PFSK-1 (cell line): ENCODE measurements around the gene RPS23.

Experiments
- FOXP2 ChIP-seq: optimal IDR thresholded peaks from 2 replicates; pipeline ENCODE3; 2011; ENCODE audit warnings: borderline replicate concordance, control low read depth, inconsistent platforms; ENCODE audit not compliant: insufficient read depth; ENCODE audit errors: extremely low read length, extremely low read depth
- POLR2AphosphoS5 ChIP-seq: IDR thresholded peaks from 2 replicates; pipeline ENCODE4 v1.6.1; 2012; ENCODE audit warnings: low read depth, mild to moderate bottlenecking, control low read depth, low read length, moderate library complexity
- REST ChIP-seq, 2 experiments: IDR thresholded peaks; 2 replicates each; pipeline versions ENCODE4 v1.6.1 to v1.8.0; 2011 to 2012; ENCODE audit warnings: low read depth in 2 of 2, low read length in 2 of 2, control low read depth in 1 of 2, inconsistent platforms in 1 of 2, mild to moderate bottlenecking in 1 of 2, moderate library complexity in 1 of 2; ENCODE audit not compliant: insufficient read depth in 1 of 2
- SIN3A ChIP-seq: IDR thresholded peaks from 2 replicates; pipeline ENCODE4 v1.6.1; 2012; ENCODE audit warnings: mild to moderate bottlenecking, low read length, moderate library complexity, borderline replicate concordance; ENCODE audit not compliant: insufficient read depth
- TAF1 ChIP-seq: IDR thresholded peaks from 2 replicates; pipeline ENCODE4 v1.6.1; 2012; ENCODE audit warnings: low read length, control low read depth, borderline replicate concordance; ENCODE audit not compliant: insufficient read depth

RPS23 gene

GRCh38 chr5:82295959-82296531 lies 17.9 kb upstream of the RPS23 start:
- TF ChIP-seq FOXP2 (no peak), SIN3A (no peak), POLR2AphosphoS5 (no peak), TAF1 (no peak), REST (IDR thresholded peaks at IDR 0.05; ENCODE audit: insufficient read depth in 1 of 2, low read depth in 2 of 2, low read length in 2 of 2) (no peak)

- TF ChIP-seq TAF1 (no peak), REST (IDR thresholded peaks at IDR 0.05; ENCODE audit: insufficient read depth in 1 of 2, low read depth in 2 of 2, low read length in 2 of 2) (no peak), SIN3A (no peak), FOXP2 (no peak), POLR2AphosphoS5 (no peak)
Measured at GRCh38 chr5:82295144-82295543, 17.0 kb upstream of the RPS23 start.

GRCh38 chr5:82291420-82291819 lies 13.3 kb upstream of the RPS23 start:
- no peak for TF ChIP-seq SIN3A
- no peak for TF ChIP-seq TAF1
- no peak for TF ChIP-seq FOXP2
- no peak for TF ChIP-seq POLR2AphosphoS5
- no peak for TF ChIP-seq REST (IDR thresholded peaks at IDR 0.05; ENCODE audit: insufficient read depth in 1 of 2, low read depth in 2 of 2, low read length in 2 of 2)

GRCh38 chr5:82290908-82291307 lies 12.8 kb upstream of the RPS23 start:
- no peak for TF ChIP-seq FOXP2

DNA sequence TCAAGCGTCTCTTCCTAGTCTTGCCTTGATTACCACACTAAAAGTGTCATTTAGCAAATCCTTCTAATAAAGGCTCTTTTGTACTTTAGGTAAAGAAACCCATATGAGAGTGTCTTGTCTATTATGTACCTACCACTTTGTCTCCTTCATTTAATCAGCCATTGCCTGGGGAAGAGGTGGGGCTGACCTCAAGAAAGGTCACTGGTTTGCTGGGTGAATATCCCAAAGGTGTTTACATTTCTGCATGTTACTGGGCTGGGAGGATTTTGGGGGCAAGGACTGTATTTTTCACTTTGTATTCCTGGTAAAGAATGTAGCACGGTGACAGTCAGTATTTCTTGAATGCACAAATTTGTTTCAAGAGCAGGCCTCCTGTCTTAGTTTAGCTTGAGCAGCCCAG lies 11.9 kb upstream of the RPS23 start:
- no peak for TF ChIP-seq FOXP2
- TF ChIP-seq TAF1 = no peak
- TF ChIP-seq SIN3A = no peak
- TF ChIP-seq POLR2AphosphoS5 = no peak
- TF ChIP-seq REST (IDR thresholded peaks at IDR 0.05; ENCODE audit: insufficient read depth in 1 of 2, low read depth in 2 of 2, low read length in 2 of 2) = no peak
